MM.1S (cell line): ENCODE data around the gene CGRRF1.

Experiments used
- DNase-seq: peaks from one replicate; pipeline ENCODE4 v3.0.0-alpha.2; 2015
- H2AFZ ChIP-seq: fragments of 300-600 bp; sonication (generic); 2 replicates; pipeline ENCODE4 v1.6.0; 2016; ENCODE audit warnings: antibody characterized with exemption, low read length
- H3F3A ChIP-seq: fragments of 300-600 bp; sonication (generic); 2 replicates; pipeline ENCODE4 v1.6.1; 2016; ENCODE audit warnings: mild to moderate bottlenecking, antibody characterized with exemption, low read length, moderate library complexity, mixed read lengths; ENCODE audit not compliant: insufficient read depth
- H3K27ac ChIP-seq: fragments of 300-600 bp; sonication (generic); 2 replicates; pipeline ENCODE4 v1.5.1; 2016; ENCODE audit warnings: mild to moderate bottlenecking, low read length
- H3K27me3 ChIP-seq: fragments of 300-600 bp; sonication (generic); replicated peaks from 2 replicates; pipeline ENCODE4 v1.6.0; 2016; ENCODE audit warnings: low read length; ENCODE audit not compliant: insufficient read depth
- H3K36me3 ChIP-seq: fragments of 300-600 bp; sonication (generic); replicated peaks from 2 replicates; pipeline ENCODE4 v1.6.1; 2016; ENCODE audit warnings: mild to moderate bottlenecking, low read length, mixed read lengths; ENCODE audit not compliant: insufficient read depth
- H3K4me1 ChIP-seq: fragments of 300-600 bp; sonication (generic); 2 replicates; pipeline ENCODE4 v1.6.1; 2016; ENCODE audit warnings: low read length, mixed read lengths
- H3K4me2 ChIP-seq: fragments of 300-600 bp; sonication (generic); 2 replicates; pipeline ENCODE4 v1.6.0; 2016; ENCODE audit warnings: low read depth, low read length
- H3K4me3 ChIP-seq: fragments of 300-600 bp; sonication (generic); 2 replicates; pipeline ENCODE4 v1.5.1; 2016; ENCODE audit warnings: low read length, mixed read lengths
- H3K79me2 ChIP-seq: fragments of 300-600 bp; sonication (generic); 2 replicates; pipeline ENCODE4 v1.6.1; 2016; ENCODE audit warnings: mixed run types, low read length, mixed read lengths
- H3K9ac ChIP-seq: fragments of 300-600 bp; sonication (generic); 2 replicates; pipeline ENCODE4 v1.6.1; 2016; ENCODE audit warnings: low read length, mixed read lengths
- H3K9me2 ChIP-seq: fragments of 300-600 bp; sonication (generic); replicated peaks from 2 replicates; pipeline ENCODE4 v1.6.1; 2016; ENCODE audit warnings: mild to moderate bottlenecking, low read length, mixed read lengths; ENCODE audit not compliant: insufficient read depth
- H3K9me3 ChIP-seq: fragments of 300-600 bp; sonication (generic); replicated peaks from 2 replicates; pipeline ENCODE4 v1.6.1; 2016; ENCODE audit warnings: mild to moderate bottlenecking, low read length, mixed read lengths; ENCODE audit not compliant: insufficient read depth
- H4K20me1 ChIP-seq: fragments of 300-600 bp; sonication (generic); 2 replicates; pipeline ENCODE4 v1.6.1; 2016; ENCODE audit warnings: mild to moderate bottlenecking, low read length, moderate library complexity, mixed read lengths; ENCODE audit not compliant: insufficient read depth
- CTCF ChIP-seq: fragments of 300-600 bp; sonication (generic); IDR thresholded peaks from 2 replicates; pipeline ENCODE4 v1.5.1; 2016; ENCODE audit warnings: antibody characterized with exemption, low read length, mixed read lengths
- EZH2 ChIP-seq: fragments of 300-600 bp; sonication (generic); optimal IDR thresholded peaks from 2 replicates; pipeline ENCODE3; 2017; ENCODE audit warnings: low read depth, mild to moderate bottlenecking, antibody characterized with exemption, low read length, mixed read lengths
- EZH2phosphoT487 ChIP-seq: fragments of 300-600 bp; sonication (generic); IDR thresholded peaks from 2 replicates; pipeline ENCODE4 v1.6.1; 2018; ENCODE audit warnings: antibody characterized with exemption, low read length

The CGRRF1 gene

DNA sequence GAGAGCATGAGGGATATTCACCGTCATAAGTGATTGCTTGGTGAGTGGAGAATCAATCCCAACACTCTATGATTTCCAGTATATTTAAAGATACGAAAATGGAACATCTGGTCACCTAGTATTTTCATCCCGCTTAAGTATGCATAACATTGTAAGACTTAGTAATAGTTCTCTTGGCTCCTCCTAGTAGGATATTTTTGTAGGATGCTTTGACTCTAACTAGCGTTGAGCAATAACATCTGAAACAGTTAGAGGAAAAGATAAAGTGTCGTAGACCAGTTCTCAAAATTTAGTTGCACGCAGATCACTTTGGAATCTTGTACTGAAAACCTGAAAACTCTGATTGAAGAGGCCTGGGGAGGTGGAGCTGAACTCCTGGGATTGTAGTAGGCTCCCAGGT is 64.8 kb downstream of the CGRRF1 start:
- no peak for DNase-seq
- H2AFZ ChIP-seq = no peak overlapping the region
- no peaks in the 10 kb centered on the region for H3K9me3 ChIP-seq
- no peaks in the 10 kb centered on the region for H3K27me3 ChIP-seq
- H3K27ac ChIP-seq = no peak overlapping the region
- H3K9ac ChIP-seq = no peak overlapping the region
- H4K20me1 ChIP-seq = no peaks in the 10 kb centered on the region
- no peak overlapping the region for H3K4me3 ChIP-seq
- H3F3A ChIP-seq = no peaks in the 10 kb centered on the region
- no peaks in the 10 kb centered on the region for H3K9me2 ChIP-seq
- TF ChIP-seq CTCF = no peak
- no peak for TF ChIP-seq EZH2phosphoT487
- no peak for TF ChIP-seq EZH2
- H3K4me2 ChIP-seq = no peak overlapping the region
- H3K4me1 ChIP-seq = no peaks in the 10 kb centered on the region
- H3K79me2 ChIP-seq = no peaks in the 10 kb centered on the region
- H3K36me3 ChIP-seq = no peaks in the 10 kb centered on the region

DNA sequence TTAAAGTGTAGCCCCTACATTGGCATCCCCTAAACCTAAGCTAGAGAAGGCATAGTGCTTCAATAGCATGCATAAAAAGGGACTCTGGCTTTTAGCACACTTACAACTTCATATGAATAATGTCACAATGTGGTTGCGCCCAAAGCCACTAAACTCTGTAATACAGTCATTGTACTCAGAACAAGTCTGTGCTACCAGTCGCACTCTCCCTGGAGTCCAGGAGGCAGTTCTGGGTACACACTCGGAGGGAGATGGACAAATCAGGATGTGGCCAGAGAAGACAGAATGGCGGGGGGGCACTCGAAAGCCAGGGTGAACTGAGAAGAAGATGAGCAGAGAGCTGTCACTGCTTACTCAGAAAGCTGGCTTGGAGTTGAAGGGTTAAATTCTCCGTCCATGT is 67.8 kb downstream of the CGRRF1 start:
- TF ChIP-seq EZH2 (no peak), EZH2phosphoT487 (no peak), CTCF (no peak)
- H4K20me1 ChIP-seq = no peaks in the 10 kb centered on the region
- H3K27ac ChIP-seq = no peak overlapping the region

DNA sequence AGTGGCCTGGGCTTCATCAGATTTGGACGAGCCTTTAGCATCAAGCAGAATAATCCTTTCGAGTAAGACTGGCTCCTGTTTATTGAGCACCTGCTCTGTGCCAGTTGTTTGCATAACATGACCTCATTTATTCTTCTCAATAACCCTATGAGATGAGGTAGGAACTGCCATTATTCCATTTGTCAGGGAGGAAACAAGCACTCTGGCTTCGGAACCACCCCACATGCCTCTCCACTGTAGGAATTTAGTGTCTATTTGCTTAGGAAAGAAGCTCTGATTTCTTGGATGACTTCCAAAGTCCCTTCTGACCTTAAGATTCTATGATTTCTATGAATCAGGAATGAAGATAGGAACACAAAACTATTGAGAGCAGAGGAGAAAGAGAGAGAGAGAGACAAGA is 68.3 kb downstream of the CGRRF1 start:
- Histone ChIP-seq H3K9me3 (no peaks in the 10 kb centered on the region), H3K36me3 (no peaks in the 10 kb centered on the region), H3K9me2 (no peaks in the 10 kb centered on the region), H3K9ac (no peak overlapping the region), H3K4me1 (no peaks in the 10 kb centered on the region), H3K27ac (no peak overlapping the region), H3K4me3 (no peak overlapping the region), H3F3A (no peaks in the 10 kb centered on the region), H2AFZ (no peak overlapping the region), H3K4me2 (no peak overlapping the region), H3K27me3 (no peaks in the 10 kb centered on the region), H3K79me2 (no peaks in the 10 kb centered on the region), H4K20me1 (no peaks in the 10 kb centered on the region)
- no peak for DNase-seq
- TF ChIP-seq CTCF = no peak
- TF ChIP-seq EZH2 = no peak
- no peak for TF ChIP-seq EZH2phosphoT487

More for the DNA sequence above, 67.8 kb downstream of the CGRRF1 start:
- Histone ChIP-seq H3K9me2 (no peaks in the 10 kb centered on the region), H3K4me3 (no peak overlapping the region), H3F3A (no peaks in the 10 kb centered on the region), H3K4me2 (no peak overlapping the region), H3K4me1 (no peaks in the 10 kb centered on the region), H3K9me3 (no peaks in the 10 kb centered on the region), H3K36me3 (no peaks in the 10 kb centered on the region), H3K79me2 (no peaks in the 10 kb centered on the region), H2AFZ (no peak overlapping the region), H3K9ac (no peak overlapping the region), H3K27me3 (no peaks in the 10 kb centered on the region)
- DNase-seq = no peak
